Lower leg skin (tissue), 4 donors: ENCODE results near the gene PDE7B. TPM values are rescaled to one million over a fixed set of nuclear protein-coding genes. Genes with fewer than 3 reads are reported as not detected.

Experiments used
- DNase-seq, 2 donors: peaks; one replicate each; pipeline ENCODE4 v3.0.0-alpha.2; 2019; ENCODE audit warnings: low spot score in 2 of 2
- H3K4me3 ChIP-seq: fragments of 200-600 bp; sonication (generic); 2 replicates; pipeline ENCODE4 v1.5.1; 2017; ENCODE audit warnings: mild to moderate bottlenecking, low read depth; ENCODE audit not compliant: poor library complexity, severe bottlenecking
- POLR2A ChIP-seq, 2 donors: fragments of 450-650 bp; IDR thresholded peaks; one replicate each; pipeline ENCODE4 v1.6.1; 2016 to 2017; ENCODE audit warnings: antibody characterized with exemption in 2 of 2, mild to moderate bottlenecking in 1 of 2, moderate library complexity in 1 of 2
- WGBS, 2 donors: methylation state at CpG; one replicate each; pipeline ENCODE4 v1.1.5; 2018; 5-methylcytosine and 5-hydroxymethylcytosine counted together
- intact Hi-C: fragments of 100-400 bp; cut with DNase I; formaldehyde crosslinking; loops from one replicate; pipeline ENCODE4 v1.15.0; 2023; ENCODE audit warnings: low total_unique reads
- total RNA-seq, 4 donors: library from RNA; depleted of rRNA; stranded (reverse); fragments of >200 nt; gene quantifications; one replicate each; pipeline ENCODE4 v1.1.0, GENCODE V29; 2016
- TF ChIP-seq, protein P1 (sequence below), 3 donors: fragments of 450-650 bp; IDR thresholded peaks; one replicate each; pipeline ENCODE4 v1.5.1; 2016; ENCODE audit warnings: antibody characterized with exemption in 3 of 3, mild to moderate bottlenecking in 3 of 3, moderate library complexity in 2 of 3

Gene PDE7B
- total RNA-seq, 4 donors from 2014 or later = 0.30 to 1.5 (median 0.89) TPM

GRCh38 chr6:136059308-136059707 is 207.8 kb downstream of the PDE7B start:
- no peak for DNase-seq
- no peak overlapping the region for H3K4me3 ChIP-seq
- 27 to 33% methylated on average over 6 of the region's 6 CpGs for WGBS, 2 donors
- TF ChIP-seq POLR2A (IDR thresholded peaks at IDR 0.05) = no peak
- TF ChIP-seq, protein P1, sequence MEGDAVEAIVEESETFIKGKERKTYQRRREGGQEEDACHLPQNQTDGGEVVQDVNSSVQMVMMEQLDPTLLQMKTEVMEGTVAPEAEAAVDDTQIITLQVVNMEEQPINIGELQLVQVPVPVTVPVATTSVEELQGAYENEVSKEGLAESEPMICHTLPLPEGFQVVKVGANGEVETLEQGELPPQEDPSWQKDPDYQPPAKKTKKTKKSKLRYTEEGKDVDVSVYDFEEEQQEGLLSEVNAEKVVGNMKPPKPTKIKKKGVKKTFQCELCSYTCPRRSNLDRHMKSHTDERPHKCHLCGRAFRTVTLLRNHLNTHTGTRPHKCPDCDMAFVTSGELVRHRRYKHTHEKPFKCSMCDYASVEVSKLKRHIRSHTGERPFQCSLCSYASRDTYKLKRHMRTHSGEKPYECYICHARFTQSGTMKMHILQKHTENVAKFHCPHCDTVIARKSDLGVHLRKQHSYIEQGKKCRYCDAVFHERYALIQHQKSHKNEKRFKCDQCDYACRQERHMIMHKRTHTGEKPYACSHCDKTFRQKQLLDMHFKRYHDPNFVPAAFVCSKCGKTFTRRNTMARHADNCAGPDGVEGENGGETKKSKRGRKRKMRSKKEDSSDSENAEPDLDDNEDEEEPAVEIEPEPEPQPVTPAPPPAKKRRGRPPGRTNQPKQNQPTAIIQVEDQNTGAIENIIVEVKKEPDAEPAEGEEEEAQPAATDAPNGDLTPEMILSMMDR (IDR thresholded peaks at IDR 0.05) = no peak
- intact Hi-C loops = no loop called here

GRCh38 chr6:136060052-136060451 is 208.6 kb downstream of the PDE7B start:
- intact Hi-C loops = no loop called here
- no peak for DNase-seq
- no peak for TF ChIP-seq POLR2A (IDR thresholded peaks at IDR 0.05)
- TF ChIP-seq, protein P1 (IDR thresholded peaks at IDR 0.05) = no peak

GRCh38 chr6:136060759-136061158 is 209.3 kb downstream of the PDE7B start:
- H3K4me3 ChIP-seq = no peak overlapping the region
- DNase-seq = no peak
- intact Hi-C loops = no loop called here
- no peak for TF ChIP-seq POLR2A (IDR thresholded peaks at IDR 0.05)
- TF ChIP-seq, protein P1 (IDR thresholded peaks at IDR 0.05) = no peak

More at GRCh38 chr6:136060052-136060451, 208.6 kb downstream of the PDE7B start:
- H3K4me3 ChIP-seq = no peak overlapping the region

DNA sequence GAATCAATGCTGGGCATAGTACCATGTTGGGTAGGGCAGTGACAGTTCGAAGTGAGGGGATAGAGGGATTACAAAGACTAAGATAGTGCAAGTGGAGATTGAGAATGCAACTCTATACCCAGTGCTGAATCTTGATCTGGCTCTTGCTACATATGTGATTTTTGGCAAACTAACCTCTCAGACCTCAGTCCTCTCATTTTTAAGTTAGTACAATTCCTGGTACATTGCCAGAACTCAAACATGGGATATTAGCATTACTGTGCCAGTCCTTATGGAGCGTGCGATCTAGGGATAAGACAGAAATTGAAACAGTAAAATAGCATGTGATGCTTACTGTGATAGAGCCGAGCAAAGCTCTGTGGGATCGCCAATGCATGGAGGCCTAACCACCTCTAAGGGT is 210.2 kb downstream of the PDE7B start:
- intact Hi-C loops = no loop called here
- no peak for DNase-seq
- no peak overlapping the region for H3K4me3 ChIP-seq
- no peak for TF ChIP-seq POLR2A (IDR thresholded peaks at IDR 0.05)
- TF ChIP-seq, protein P1 (IDR thresholded peaks at IDR 0.05) = no peak
- WGBS, 2 donors = 96 to 97% methylated on average over 5 of the region's 5 CpGs

- DNase-seq = no peak
- intact Hi-C loops = no loop called here
- 90% methylated on average over 3 of the region's 3 CpGs for WGBS, 2 donors
- H3K4me3 ChIP-seq = no peak overlapping the region
- TF ChIP-seq, protein P1 (IDR thresholded peaks at IDR 0.05) = no peak
- no peak for TF ChIP-seq POLR2A (IDR thresholded peaks at IDR 0.05)
Measured at GRCh38 chr6:136063096-136063495, 211.6 kb downstream of the PDE7B start.

DNA sequence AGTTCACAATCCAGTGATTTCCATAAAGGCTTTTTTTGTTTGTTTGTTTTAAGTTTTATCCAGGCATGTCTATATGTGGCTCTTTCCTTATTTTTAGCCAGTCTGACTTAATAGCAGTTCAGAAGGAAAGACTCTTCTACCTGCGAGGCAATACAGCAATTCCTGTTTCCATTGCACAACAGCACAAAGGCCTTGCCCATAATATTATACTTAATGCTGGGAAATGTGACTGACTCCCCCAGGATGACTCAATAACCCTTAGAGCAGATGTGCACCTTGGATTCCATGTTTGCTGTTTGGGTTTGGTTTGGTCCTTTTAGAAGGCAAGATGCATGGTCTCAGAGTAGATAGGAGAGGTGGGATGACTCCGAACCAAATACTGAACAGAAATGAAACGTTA is 214.5 kb downstream of the PDE7B start:
- TF ChIP-seq, protein P1 (IDR thresholded peaks at IDR 0.05) = no peak
- no peak for TF ChIP-seq POLR2A (IDR thresholded peaks at IDR 0.05)
- no peak overlapping the region for H3K4me3 ChIP-seq
- DNase-seq = no peak
- intact Hi-C loops = no loop called here
- 66 to 74% methylated on average over 3 of the region's 3 CpGs for WGBS, 2 donors
